ENCODE measurements around the gene GRIFIN.
"Not testable (repeated sequence)": the region's sequence is repeated elsewhere in the genome, so short reads cannot be mapped to it uniquely, and the experiment has no call there.

The GRIFIN gene

DNA sequence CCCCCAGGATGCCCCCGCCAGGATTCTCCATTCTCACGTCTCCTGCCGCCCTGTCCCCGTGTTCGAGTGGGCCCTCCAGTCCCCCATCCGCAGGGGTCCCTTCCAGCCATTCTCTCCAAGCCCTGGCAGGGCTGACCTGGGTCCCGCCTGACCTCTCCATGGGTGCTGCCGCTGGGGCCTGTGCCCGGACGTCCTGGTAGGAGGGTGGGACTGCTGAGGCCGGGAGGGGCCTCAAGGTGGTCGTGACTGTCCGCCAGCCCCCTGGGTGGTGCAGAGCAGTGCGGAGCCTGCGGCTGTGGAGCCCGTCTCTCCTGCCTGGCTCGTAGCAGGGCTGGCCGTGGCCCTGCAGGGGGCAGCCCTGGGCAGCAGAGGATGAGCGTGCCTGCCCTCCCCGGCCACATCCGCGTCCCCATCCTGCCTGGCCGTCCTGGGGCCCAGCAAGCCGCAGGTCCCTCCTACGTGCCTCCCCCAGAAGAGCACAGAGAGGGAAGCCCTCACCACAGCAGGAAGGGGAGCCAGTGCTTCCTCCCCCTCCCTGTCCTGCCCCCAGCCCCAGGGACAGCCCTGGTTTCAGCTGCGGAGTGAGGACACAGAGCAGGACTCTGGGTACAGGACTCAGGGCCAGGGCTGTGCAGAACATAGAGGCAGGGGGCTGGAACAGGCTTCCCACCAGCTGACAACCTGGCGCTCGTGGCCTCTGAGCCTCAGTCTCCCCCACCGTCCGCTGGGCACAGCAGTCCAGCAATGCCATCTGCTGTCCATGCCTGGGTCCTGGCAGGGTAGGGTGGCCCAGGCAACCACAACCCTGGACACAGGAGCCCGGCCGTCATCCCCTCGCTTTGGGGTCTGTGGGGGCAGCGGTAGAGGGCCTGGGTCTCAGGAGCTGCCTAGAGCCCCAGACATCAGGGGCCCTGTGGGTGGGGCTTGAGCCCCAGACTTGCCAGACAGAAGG is 1.5 kb upstream of the GRIFIN start:
- no peak for DNase-seq

DNA sequence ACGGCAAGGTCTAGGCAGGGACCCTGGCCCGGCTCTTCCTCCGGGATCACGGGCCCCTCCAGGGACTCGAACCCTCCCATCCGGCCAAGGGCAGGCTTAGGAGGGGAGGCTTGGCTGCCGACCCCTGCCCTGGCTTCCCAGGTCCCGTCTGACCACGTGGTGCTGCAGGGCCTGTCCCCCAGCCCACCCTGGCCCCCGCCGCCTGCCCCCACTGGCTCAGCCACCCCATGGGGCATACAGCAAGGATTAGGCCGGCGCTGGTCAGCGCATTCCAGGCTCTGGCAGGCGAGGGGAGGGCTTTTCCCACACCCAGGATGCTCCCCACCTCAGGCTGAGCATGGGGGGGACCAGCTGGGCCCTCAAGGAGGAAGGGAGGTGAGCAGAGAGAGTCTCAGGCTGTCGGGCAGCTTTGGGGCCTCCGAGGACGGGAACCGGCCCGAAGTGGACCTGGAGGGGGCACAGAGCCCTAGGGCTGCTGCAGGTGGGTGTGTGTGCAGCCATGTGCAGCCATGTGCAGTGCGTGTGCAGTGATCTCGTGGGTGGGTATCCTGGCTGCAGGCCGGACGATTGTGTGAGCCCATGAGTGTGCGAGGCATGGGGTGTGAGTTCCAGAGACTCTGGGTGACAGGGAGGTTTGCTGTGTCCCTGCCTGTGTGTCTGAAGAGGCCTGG is 713 bp upstream of the GRIFIN start:
- DNase-seq = no peak

DNA sequence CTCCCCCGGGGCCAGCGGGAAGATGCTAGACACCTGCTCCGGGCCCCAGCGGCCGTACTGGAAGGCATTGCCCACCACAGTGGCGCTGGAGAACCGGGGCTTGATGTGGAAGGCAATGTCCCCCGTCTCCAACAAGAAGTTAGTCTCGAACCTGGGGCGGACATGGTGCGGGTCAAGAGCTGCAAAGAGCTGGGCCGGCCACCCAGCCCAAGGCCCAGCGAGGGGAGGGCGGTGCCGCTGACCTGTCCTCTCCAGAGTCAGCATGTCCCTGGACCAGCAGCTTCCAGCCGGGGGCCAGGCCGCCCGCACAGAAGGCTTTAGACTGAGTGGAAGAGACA is 551 bp downstream of the GRIFIN start:
- no peak for DNase-seq

DNA sequence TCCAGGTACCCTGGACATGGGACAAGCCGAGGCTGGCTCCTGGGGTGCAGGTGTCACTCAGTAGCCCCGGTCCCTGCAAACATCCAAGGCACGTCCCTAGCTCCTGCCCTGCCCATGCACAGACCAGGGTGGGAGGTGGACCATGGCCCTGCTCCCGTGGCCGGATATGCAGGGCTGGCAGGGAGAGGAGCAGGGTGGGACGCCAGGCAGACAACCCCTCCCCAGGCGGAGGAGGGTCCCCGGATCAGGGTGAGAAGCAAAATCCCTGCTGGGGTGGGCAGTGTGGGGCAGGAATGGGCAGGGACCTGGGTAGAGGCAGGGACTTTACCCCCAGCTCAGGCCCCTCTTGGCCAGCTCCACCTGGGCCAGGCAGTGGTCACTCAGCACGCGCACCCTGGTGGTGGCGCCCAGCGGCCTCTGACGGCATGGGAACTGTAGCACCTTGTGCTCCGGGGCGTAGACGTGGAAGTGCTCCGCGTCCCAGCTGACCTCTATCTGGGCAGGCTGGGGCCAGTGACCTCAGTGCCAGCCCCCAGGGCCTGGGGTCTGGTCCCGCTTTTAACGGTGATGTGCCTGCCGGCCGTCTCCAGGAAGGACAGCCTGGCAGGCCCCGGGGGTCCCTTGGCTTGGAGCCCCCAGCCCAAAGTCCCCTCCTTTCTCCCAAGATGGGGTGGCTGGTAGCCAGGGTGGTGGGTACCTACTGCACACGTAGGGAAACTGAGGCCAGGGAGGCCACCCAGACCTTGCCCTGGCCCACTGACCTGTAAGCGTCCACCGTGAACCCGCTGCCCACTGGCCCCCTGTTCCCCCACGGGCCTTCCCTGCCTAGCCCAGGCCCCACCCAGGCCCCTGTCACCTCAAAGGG is 1.2 kb downstream of the GRIFIN start:
- DNase-seq = no peak

DNA sequence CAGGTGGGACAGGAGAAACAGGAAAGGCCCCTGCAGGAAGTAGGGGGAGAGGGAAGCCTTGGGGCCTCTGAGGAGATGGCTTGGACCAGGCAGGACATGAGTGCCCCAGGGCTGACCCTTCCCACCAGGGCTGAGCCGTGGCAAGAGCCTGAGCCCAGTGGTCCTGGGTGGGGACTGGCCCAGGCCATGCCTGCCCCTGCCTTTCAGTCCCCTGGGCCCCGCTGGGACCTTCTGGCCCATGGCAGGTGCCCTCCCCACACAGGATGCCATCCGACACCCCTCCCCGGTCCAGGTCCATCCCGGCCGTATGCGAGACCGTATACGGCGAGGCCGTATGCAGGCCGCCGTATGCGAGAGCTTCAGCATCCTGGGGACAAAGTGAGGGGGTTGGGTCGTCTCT is 2.0 kb downstream of the GRIFIN start:
- no peak for DNase-seq

DNA sequence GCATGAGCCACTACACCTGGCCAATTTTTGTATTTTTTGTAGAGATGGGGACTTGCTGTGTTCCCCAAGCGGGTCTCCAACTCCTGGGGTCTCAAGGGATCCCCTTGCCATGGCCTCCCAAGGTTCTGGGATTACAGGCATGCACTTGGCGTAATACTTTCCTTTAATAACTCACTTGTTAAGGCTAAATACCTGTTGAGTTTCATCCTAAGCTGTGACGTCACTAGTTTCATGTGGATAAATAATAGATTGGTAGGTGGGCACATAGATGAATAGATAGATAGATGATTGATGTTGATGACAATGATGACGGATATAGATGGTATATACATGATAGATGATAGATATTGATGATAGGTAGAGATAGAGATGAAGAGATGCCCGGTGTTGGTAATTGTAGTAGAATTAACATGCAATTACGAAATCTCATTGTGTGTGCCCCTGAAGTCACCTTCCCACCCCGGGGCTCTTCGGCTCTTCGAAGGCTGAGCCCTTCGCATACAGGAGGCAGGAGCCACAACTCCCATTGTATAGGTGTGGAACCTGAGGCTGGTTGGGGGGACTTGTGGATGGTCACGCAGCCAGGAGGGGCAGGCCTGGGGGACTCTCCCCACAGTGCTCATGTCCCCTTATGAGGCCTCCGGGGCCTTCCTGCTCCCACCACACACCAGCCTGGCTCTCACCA is 2.6 kb downstream of the GRIFIN start:
- no peak for DNase-seq

DNA sequence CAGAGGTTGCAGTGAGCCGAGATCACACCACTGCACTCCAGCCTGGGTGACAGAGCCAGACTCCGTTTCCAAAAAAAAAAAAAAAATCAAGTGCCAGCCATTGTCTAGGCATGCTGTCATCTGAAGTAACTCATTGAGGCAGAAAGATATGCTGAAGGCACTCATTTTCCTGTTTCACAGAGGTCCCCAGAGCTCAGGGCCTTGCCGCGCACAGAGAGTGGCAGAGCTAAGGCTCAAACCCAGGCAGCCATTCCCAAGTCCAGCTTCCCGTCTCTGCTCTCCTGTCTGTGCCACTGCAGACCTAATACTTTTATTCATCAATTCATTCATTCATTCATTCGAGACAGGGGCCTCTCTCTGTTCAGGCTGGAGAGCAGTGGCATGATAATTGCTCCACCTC is 3.5 kb downstream of the GRIFIN start:
- DNase-seq = no peak

DNA sequence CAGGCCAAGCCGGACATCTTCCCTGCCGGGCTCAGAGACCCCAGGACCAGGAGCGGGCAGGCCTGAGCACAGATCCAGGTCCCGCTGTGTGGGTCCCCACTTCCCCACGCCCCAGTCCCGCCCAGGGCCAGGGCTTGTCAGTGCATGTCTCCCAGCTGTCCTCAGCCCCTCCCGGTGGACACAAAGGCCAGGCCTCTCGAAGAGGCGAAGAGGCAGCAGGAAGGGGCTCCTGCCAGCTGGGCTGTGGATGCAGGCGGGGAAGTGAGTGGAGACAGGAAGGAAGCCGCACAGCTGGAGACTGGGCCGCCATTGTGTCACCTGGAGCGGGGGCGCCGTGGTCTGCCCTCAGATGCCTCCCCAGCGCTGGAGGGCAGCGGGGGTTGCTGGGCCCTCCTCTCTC is 4.8 kb downstream of the GRIFIN start:
- no peak for DNase-seq

DNA sequence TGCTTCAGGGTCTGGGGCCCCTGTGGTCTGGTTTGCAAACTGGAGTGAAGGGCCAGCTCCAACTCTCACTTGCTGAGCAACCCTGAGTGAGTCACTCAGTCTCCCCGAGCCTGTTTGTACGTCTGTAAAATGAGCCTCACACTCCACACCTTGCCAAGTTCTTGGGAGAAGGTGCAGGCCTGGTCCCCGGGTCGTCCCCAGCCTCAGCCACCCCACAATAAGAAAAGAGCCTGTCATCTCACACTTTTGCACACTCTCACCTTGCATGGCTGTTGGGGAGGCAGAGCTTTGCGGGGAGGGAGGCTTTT is 5.2 kb downstream of the GRIFIN start:
- DNase-seq = no peak

DNA sequence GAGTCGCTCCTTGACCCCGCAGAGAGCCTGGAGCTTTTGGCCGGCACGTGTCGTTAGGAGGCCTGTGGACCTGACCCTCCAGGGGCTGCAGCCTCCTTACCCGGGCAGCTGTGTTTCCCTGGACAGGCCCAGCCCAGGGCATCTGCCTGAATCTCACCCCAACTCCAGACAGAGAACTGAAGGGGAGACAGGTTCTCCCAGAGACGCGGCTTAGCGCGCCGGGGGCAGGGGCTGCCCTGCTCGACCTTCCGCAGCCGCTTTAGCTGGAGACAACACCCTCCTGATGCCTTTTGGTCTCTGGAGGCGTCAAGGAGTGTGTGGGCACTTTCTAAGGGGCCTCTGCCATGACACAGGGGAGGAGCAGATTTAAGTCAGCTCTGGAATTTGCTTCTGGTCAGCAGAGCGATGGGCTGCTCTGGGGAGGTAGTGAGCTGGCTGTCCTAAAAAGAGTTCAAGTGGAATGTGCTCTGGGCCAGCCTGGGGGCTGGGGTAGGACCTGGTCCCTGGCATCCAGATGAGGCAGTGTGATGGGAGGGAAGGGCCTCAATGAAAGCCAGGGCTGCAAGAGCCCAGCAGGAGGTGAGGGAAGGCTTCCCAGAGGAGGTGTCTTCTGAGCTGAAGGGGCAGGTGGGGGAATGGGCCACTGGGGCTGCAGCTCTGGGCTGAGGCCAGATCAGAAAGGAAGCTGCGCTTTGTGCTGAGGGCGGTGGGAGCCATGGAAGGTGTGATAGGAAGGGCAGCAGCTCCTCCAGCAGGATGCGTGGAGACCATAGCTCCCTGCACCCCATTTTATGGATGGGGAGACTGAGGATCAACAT is 5.8 kb downstream of the GRIFIN start:
- DNase-seq = no peak

DNA sequence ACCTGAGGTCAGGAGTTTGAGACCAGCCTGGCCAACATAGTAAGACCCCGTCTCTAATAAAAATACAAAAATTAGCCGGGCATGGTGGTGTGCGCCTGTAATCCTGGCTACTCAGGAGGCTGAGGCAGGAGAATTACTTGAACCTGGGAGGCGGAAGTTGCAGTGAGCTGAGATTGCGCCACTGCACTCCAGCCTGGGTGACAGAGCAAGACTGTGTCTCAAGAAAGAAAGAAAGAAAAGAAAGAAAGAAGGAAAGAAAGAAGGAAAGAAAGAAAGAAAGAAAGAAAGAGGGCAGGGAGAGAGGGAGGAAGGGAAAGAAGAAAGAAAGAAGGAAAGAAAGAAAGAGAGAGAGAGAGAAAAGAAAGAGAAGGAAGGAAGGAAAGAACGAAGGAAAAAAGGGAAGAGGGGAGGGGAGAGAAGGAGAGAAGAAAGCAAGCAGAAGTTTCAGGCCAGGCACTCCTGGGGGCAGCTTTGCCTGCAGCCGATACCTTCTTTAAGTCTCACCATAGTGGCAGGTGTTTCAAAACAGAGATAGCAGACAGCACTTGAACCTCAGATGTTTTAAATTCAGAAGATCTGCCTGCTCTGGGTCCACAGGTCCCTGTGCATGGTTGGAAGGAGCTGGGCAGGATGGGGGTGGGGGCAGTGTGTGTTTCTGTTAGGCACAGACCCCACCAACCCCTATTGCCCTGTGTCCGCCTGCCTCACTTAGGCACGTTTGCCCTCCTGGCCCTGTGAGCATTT is 6.6 kb downstream of the GRIFIN start:
- DNase-seq = not testable (repeated sequence)

DNA sequence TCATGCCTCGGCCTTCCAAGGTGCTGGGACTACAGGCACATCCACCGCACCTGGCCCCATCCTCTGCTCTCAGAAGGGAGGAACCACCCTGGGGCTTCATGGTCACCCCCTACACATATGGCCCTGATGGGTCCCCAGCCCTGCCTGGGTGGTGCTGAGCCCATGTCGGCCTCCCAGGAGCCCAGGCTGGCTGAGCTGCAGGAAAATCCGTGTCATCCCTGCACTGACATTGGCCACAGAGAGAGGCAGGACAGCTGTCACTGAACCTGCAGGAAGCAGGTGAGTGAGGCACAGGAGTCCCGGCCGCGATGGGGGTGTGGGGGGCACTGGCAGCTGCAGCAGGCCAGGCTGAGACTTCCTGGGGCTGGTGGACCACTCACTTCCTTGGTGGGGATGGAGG is 8.0 kb downstream of the GRIFIN start:
- no peak for DNase-seq

DNA sequence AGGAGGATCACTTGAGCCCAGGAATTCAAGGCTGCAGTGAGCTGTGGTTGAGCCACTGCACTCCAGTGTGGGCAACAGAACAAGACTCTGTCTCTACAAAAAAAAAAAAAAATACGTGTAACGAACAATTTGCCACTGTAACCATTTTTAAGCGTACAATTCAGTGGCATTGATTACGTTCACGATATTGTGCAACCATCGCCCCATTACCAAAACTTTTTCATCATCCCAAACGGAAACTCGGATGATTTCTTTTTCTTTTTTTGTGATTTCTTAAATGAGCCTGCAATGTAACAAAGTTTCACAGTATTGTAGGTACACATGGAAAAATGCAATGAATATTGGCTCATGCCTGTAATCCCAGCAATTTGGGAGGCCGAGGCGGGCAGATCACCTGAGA is 9.5 kb downstream of the GRIFIN start:
- no peak for DNase-seq

DNA sequence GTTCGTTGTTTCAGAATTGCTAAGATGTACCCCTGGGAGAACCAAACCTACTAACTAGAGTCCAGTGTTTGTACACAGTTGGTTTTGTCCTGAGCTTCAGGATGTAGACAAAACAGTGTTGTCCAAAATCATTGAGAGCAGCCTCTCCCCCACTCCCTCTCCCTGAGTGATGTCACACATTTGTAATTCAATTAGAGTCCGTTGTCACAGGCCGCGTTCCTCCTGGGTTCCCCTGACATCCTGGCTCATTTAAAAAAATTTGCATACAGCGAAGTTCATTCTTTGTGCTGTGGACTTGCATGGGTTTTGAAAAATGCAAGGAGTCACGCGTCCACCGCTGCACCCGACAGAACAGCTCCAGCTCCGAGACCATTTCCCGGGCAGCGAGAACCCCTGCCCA is 10.3 kb downstream of the GRIFIN start:
- no peak for DNase-seq

DNA sequence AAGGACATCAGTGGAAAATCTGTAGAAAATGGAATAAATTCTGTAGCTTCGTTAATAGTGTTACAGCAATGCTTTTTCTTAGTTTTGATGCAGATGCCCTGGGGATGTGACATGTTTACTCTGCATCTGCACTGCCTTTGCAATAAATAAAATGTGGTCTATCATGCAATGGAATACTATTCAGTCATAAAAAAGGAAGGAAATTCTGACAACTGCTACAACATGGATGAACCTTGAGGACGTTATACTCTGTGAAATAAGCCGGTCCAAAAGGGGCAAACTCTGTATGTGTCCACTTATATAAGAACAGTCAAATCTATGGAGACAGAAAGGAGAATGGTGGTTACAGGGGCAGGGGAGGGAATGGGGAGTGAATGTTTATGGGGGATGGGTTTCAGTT is 13.5 kb downstream of the GRIFIN start:
- no peak for DNase-seq

DNA sequence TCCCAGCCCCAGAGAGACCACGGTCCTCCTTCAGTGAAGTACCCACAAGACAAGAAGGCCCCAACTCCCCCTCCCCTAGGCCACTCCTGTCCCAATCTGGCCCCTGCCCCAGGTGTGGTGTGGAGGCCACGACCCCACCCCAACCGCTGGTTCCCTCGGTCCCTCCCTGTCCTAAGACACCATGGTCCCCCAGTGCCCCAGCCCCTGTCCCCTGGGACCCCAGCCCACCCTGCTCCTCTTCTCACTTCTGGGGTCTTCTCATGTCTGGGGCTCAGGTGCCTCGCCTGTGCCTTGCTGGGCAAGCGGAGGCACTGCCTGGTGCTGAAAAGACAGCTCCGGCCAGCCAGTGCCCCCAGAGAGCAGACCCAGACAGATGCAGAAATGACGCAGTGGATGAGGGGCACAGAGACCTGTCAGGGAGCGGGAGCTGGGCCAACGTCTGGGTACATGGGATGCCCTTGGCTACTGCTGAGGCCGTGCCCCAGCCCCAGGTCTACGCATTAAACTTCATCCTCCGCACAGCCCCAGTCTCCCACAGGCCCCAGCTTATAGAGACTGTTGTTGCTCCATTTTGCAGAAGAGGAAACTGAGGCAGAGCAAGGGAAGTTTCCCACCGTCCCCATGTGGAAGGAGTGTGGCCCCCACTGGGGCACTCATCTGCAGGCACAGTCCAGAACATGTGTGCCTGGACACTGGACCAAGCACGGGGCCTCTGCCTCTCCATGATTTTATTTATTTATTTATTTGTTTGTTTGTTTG is 14.8 kb downstream of the GRIFIN start:
- DNase-seq = no peak

DNA sequence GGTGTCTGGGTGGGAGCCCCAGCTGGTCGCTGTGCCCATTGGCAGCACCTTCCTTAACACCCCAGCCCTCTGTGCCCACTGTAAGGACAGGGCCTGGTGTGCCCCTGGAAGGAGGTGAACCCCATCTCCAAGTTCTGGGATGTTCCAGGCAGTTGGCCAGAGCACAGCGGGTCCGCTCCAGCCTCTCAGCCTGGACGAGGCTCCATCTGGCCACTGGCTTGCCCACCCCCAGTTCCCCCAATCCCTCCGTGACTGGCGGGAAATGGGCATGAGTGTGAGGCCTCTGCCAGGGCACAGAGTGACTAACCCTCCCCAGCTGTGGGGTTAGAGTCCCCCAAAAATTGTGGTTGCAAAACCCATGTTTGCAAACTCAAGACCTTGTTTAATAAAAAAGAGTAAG is 15.6 kb downstream of the GRIFIN start:
- no peak for DNase-seq

DNA sequence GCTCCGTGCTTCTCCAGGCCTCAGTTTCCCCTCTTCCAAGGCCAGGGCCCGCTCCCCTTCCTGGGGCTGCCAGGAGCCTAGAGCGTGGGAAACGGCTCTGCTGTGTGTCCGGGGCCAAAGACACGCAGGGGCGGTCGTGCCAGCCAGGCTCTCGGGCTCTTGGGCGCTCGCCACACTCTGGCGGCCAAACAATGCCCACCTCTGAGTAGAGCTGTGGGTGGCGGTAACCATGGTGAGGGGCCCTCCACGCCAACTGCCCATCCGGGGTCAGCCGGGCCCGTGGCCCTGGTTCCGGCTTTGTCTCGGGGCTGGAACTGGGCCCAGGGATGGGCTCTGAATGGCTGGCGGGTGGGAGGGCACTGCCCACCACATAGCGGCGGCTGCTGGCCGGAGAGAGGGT is 16.0 kb downstream of the GRIFIN start:
- no peak for DNase-seq

DNA sequence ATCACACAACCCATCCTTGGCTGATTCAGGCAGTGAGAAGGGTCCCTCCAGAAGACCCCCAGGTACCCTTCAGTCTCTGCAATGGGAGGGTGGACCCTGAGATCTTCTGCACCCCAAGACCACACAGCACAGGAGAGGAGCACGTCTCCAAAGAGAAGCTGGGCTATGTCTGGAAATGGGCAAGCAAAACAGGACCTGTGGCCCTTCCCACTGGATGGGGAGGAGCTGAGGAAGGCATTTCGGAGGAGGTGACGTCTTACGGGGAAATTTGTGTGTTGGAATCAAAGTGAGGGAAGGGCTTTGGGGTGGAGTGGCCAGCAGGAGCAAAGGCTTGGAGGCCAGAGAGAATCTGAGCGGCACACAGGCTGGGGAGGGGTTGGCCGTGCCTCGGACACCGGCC is 16.5 kb downstream of the GRIFIN start:
- DNase-seq = no peak

DNA sequence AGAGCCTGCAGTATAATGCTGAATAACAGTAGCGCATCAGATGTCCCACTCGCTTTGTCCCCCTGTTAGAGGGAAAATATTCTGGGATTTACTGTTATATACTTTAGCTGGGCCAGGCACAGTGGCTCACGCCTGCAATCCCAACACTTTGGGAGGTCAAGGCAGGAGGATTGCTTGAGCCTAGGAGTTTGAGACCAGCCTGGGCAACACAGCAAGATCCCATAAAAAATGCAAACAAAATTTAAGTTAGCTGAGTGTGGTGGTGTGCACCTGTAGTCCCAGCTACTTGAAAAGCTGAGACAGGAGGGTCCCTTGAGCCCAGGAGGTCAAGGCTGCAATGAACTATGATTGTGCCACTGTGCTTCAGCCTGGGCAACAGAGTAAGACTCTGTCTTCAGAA is 22.3 kb downstream of the GRIFIN start:
- not testable (repeated sequence) for DNase-seq

All from SIG-M5 (cell line).